K562 (cell line): ENCODE data around the gene RRAD. TPM values are rescaled to one million over a fixed set of nuclear protein-coding genes. Genes with fewer than 3 reads are reported as not detected.

Experiments
- BACH1 ChIP-seq: fragments of 200-800 bp; sonication (Bioruptor generic); IDR thresholded peaks from 2 replicates; pipeline ENCODE4 v1.6.1; 2016; ENCODE audit warnings: missing genetic modification characterization, missing compliant biosample characterization
- CHAMP1 ChIP-seq: fragments of 450-650 bp; IDR thresholded peaks from 2 replicates; pipeline ENCODE4 v1.6.1; 2016; ENCODE audit warnings: mild to moderate bottlenecking
- CXXC5 ChIP-seq: fragments of 250-450 bp; sonication (Bioruptor Pico); IDR thresholded peaks from 2 replicates; pipeline ENCODE4 v1.8.0; 2022; ENCODE audit warnings: inconsistent platforms, mild to moderate bottlenecking, moderate library complexity
- EGR1 ChIP-seq: fragments of 450-650 bp; conservative IDR thresholded peaks from 2 replicates; pipeline ENCODE4 v1.6.1; 2017; ENCODE audit warnings: mild to moderate bottlenecking
- MAFF ChIP-seq: IDR thresholded peaks from 2 replicates; pipeline ENCODE4 v1.6.1; 2012; ENCODE audit warnings: low read length, improper control_type of control experiment
- MXI1 ChIP-seq: IDR thresholded peaks from 2 replicates; pipeline ENCODE4 v1.6.1; 2011; ENCODE audit warnings: low read depth, mild to moderate bottlenecking, improper control_type of control experiment, low read length
- NCOA4 ChIP-seq: fragments of 450-650 bp; IDR thresholded peaks from 2 replicates; pipeline ENCODE4 v1.6.1; 2018; ENCODE audit warnings: mild to moderate bottlenecking; ENCODE audit not compliant: partially characterized antibody
- PHF20 ChIP-seq: fragments of 450-650 bp; IDR thresholded peaks from 2 replicates; pipeline ENCODE4 v1.6.1; 2018; ENCODE audit not compliant: partially characterized antibody
- PPARD ChIP-seq: fragments of 250-450 bp; sonication (Bioruptor Pico); IDR thresholded peaks from 2 replicates; pipeline ENCODE4 v1.8.0; 2022; ENCODE audit warnings: inconsistent platforms, mild to moderate bottlenecking, moderate library complexity
- RBFOX2 ChIP-seq: fragments of 200-400 bp; formaldehyde crosslinking; IDR thresholded peaks from 2 replicates; pipeline ENCODE4 v1.6.1; 2017; ENCODE audit warnings: low read depth, mild to moderate bottlenecking, low read length, moderate library complexity
- SAFB2 ChIP-seq: fragments of 200-400 bp; formaldehyde crosslinking; IDR thresholded peaks from 2 replicates; pipeline ENCODE4 v1.6.1; 2018; ENCODE audit warnings: borderline replicate concordance, low read length, low read depth, moderate library complexity; ENCODE audit not compliant: severe bottlenecking
- SP1 ChIP-seq: sonication (generic); formaldehyde crosslinking; IDR thresholded peaks from 2 replicates; pipeline ENCODE4 v1.8.1; 2022; ENCODE audit warnings: mild to moderate bottlenecking, missing genetic modification reagents
- THRA ChIP-seq: fragments of 450-650 bp; IDR thresholded peaks from 2 replicates; pipeline ENCODE4 v1.6.1; 2017; ENCODE audit warnings: mild to moderate bottlenecking, moderate library complexity
- USF1 ChIP-seq: sonication (generic); formaldehyde crosslinking; IDR thresholded peaks from 2 replicates; pipeline ENCODE4 v1.9.0; 2022; ENCODE audit warnings: mild to moderate bottlenecking, missing genetic modification reagents
- ZBTB7A ChIP-seq: IDR thresholded peaks from 2 replicates; pipeline ENCODE4 v1.6.1; 2011; ENCODE audit warnings: low read depth, mild to moderate bottlenecking, low read length, moderate library complexity, borderline replicate concordance; ENCODE audit not compliant: control insufficient read depth
- ZC3H4 ChIP-seq: sonication (generic); formaldehyde crosslinking; IDR thresholded peaks from 2 replicates; pipeline ENCODE4 v1.9.0; 2021; ENCODE audit warnings: missing genetic modification reagents, borderline replicate concordance
- ZNF212 ChIP-seq: fragments of 450-650 bp; formaldehyde crosslinking; IDR thresholded peaks from 2 replicates; pipeline ENCODE4 v1.4.0; 2020; ENCODE audit warnings: mild to moderate bottlenecking
- ZNF23 ChIP-seq: fragments of 250-450 bp; sonication (Bioruptor Pico); IDR thresholded peaks from 2 replicates; pipeline ENCODE4 v1.4.0; 2020; ENCODE audit warnings: mild to moderate bottlenecking
- ZNF398 ChIP-seq: fragments of 250-450 bp; sonication (Bioruptor Pico); IDR thresholded peaks from 2 replicates; pipeline ENCODE4 v1.8.0; 2021; ENCODE audit warnings: moderate library complexity, mild to moderate bottlenecking, inconsistent platforms
- polyA plus RNA-seq, 8 experiments: library from polyadenylated mRNA; depleted of rRNA in 4 of 8; stranded (reverse) in 5 of 8; unstranded in 3 of 8; fragments of >200 nt; fragmentation: Nextera tagmentation in 2 of 8; fragmentation: Illumina TruSeq in 1 of 8; extraction: Ambion mirVana in 2 of 8; extraction: Trizol in 1 of 8; gene quantifications; 2 replicates each; pipeline versions ENCODE4 v1.2.1 to v1.2.3, GENCODE V29; 2011 to 2014; ENCODE audit warnings: inconsistent platforms in 1 of 8, missing spikeins in 1 of 8
- total RNA-seq, 7 experiments: library from RNA; depleted of rRNA in 6 of 7; stranded (reverse); fragments of >200 nt in 6 of 7; fragmentation: Illumina TruSeq in 2 of 7; extraction: Trizol in 2 of 7; gene quantifications; 2 replicates each; pipeline versions ENCODE4 v1.2.1 to v1.2.3, GENCODE V29; 2011 to 2021; ENCODE audit warnings: low replicate concordance in 1 of 7

Gene RRAD
- total and polyA plus RNA-seq, 9 of the 15 experiments (the other 6 are each of a cell fraction or from before 2014, with no cell fraction given) = 0.09 to 0.20 (median 0.13) TPM; not detected in 5

- no peak for TF ChIP-seq ZNF398 (CRISPR knock-in tag)
- no peak for TF ChIP-seq BACH1
- TF ChIP-seq ZC3H4 (CRISPR knock-in tag) = no peak
- TF ChIP-seq USF1 = no peak
- TF ChIP-seq CHAMP1 = no peak
- peak; percentile 79 for TF ChIP-seq RBFOX2
- peak; percentile 90 for TF ChIP-seq CXXC5 (CRISPR knock-in tag)
- no peak for TF ChIP-seq MAFF
- TF ChIP-seq PHF20 = peak; percentile 68
- no peak for TF ChIP-seq ZNF212 (CRISPR knock-in tag)
- TF ChIP-seq ZBTB7A = peak; percentile 48; the same call in 1 of the 2 replicates
- TF ChIP-seq MXI1 = peak; percentile 41; the same call in 1 of the 2 replicates
- peak; percentile 75 for TF ChIP-seq EGR1
- no peak for TF ChIP-seq NCOA4
- no peak for TF ChIP-seq ZNF23 (CRISPR knock-in tag)
- TF ChIP-seq THRA = no peak
- no peak for TF ChIP-seq SAFB2
- TF ChIP-seq SP1 (CRISPR knock-in tag) = peak; percentile 83
- TF ChIP-seq PPARD (CRISPR knock-in tag) = no peak
Measured at GRCh38 chr16:66872943-66873684, 52.2 kb downstream of the RRAD start (continued).
